DMS114 treated with DMSO at 0.1 percent for 48 hours (cell line): ENCODE data around the gene CDCA8.
A peak's percentile ranks its signal among the peaks of the same experiment; 100 is the strongest.

Source experiments
- DNase-seq: peaks from one replicate; lab custom pipeline; 2025; ENCODE audit not compliant: unreplicated experiment; lab: John Stamatoyannopoulos, UW

Gene CDCA8

DNA sequence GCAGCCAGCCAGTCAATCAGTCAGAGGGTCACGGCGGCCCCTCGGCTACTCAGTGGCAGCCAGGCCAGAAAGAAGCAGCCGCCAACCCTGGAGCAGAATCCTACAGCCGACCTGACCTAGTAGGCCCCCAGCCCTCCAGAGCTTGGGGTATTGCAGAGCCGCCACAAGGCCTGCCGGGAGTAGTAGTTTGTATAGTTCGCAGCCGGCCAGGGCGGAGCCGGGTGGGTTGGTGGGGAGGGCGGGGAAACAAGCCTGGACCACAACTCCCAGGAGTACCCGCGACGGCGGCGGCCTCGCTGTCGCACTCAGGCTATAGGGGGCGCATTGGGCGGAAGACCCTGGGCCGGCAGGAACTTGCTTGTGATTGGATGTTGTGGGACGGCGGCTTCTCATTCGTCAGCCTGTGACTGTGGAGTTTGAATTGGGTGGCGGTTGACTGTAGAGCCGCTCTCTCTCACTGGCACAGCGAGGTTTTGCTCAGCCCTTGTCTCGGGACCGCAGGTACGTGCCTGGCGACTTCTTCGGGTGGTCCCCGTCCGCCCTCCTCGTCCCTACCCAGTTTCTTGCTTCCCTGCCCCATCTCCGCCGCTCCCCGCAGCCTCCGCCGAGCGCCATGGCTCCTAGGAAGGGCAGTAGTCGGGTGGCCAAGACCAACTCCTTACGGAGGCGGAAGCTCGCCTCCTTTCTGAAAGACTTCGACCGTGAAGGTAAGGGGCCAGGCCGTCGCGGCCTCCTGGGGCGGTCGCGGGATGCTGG lies at the start of gene CDCA8:
TSS of gene CDCA8 (plus strand) at position 439 of the 756 bp plus-strand sequence. CDS start at position 614, 175 bp downstream.
- DNase-seq: peak; percentile 99

DNA sequence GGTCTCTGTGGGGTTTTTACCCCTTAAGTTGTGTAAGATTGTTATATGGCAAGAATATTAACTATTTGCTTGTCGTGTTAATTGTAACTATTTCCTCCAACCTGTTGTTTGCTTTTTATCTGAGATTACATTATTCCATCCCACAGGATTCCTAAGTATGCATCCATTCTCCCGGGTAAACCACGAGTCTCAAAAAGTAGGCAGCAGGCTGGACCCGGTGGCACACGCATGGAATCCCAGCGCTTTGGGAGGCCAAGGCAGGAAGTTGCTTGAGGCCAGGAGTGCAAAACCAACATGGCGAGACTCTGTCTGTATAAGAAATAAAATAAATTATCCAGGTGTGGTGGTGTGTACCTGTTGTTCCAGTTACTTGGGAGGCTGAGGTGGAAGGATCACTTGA lies 45.0 kb upstream of the CDCA8 start:
- no peak for DNase-seq

DNA sequence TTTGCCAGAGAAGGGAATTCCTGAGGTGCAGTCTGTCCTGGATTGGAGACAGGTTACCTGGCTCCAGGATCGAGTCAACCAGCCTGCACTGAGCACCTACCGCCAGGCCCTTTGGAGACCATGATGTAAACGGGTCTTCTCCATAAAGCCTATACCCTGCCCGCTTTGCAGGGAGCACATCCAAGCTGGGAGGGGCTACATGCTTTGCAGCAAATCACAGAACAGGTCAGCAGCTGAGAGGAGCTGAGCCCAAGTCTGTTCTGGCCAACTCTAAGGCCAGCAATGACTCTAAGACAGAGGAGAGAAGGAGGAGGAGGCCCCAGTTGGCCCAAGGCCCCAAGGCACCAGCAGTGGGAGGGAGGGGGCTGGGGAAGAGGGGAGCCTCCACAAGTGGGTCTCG lies 42.1 kb upstream of the CDCA8 start:
- no peak for DNase-seq

DNA sequence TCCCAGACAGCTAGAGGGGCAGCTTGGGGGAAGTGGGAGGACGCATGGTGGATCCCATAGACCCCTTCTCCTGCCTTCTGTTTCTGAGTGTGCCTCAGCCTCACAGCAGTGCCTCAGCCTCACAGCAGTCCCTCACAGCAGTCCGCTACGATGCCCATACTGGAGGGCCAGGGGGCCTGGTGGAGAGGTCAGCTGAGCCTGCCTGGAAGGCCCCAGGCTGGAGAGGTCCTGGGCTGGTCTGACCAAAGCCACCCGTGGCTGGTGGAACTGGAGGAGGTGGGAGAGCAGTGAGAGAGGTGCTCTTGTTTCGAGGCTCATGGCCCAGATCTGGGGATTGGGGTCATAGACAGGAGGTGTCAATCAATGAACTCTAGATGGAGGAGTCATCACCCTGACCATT lies 41.6 kb upstream of the CDCA8 start:
- no peak for DNase-seq

DNA sequence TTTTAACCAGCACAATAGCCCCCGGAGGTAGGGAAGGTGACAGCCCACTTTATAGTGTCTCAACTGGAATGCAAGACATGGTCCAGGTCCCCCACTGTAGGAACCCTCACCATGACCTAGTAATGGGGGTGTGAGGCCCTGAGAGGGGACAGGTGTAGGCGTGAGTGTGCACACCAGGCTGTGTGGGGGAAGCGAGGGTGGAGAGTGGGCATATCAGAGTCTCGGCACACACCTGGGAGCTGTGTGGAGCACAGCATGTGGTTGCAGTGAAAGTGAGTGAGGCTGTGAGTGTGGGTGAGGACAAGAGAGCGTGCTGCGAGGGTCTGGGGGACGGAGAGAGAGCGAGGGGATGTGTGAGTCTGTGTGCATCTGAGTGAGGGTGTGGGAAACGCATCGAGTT lies 40.5 kb upstream of the CDCA8 start:
- DNase-seq: no peak

DNA sequence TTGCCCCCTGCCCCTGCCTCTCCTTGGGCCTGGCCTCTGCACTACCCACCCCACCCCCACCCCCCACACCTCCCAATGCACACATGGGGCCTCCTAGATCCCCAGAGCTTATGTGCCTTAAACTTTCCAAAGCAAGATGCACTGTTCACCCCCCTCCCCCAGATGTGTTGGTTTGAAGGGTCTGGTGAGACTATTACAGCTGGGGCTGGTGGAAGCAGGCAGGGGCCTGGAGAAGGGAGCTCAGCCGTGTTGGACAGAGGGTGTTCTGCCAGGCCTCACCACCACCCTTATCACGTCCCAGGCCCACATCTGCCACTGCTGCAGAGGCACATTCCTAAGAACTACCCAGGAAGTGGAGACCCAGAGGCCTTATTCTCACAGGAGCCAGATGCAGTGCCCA lies 39.3 kb upstream of the CDCA8 start:
- no peak for DNase-seq

DNA sequence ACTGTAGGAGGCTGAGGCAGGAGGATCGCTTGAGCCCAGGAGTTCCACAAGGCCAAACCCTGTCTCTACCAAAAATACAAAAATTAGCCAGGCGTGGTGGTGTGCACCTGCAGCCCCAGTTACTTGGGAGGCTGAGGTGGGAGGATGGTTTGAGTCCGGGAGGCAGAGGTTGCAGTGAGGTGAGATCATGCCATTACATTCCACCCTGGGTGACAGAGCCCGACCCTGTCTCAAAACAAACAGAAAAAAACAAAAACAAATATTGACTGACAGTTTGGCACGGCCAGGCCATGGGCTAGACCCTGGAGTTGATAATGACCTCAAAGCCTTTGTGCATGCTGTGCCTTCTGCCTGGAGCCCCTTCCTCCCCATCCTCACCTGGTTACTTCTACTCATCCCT lies 38.4 kb upstream of the CDCA8 start:
- DNase-seq: no peak

DNA sequence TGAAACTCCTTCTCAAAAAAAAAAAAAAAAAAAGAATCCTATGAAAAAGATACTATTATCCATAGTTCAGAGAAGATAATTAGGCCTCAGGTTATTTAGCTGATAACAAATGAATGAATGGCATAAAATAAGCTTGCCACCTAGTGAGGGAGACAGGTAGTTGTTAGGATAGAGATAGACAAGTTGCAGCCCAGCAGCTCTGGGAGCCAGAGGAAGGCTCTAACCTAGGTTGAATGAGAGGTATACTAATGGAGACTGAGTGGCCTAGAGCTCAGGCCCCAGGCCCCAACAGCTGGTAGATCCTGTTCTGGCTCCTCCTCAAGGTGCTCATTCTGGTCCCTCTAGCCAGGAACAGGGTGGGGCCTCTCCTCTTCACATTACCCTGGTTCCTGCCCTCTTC lies 37.0 kb upstream of the CDCA8 start:
- DNase-seq: no peak

DNA sequence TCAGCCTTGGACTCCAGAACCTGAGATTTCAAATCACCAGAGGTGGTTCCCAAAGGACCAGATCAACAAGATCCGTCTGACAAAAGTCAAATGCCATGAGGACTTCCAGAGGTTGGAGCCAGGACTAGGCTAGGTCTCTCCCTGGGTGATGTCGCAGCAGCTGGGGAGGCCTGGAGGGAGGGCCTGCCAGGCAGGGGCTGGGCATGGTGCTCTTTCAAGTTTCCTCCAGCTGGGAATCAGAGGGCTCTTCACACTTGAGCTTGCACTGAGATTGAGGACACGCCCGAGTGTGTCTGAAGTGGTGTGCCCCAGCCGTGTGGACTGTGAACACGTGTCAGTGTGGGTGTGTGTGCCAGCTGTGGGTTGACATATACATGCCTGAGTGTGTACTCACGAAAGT lies 36.3 kb upstream of the CDCA8 start:
- DNase-seq: no peak

DNA sequence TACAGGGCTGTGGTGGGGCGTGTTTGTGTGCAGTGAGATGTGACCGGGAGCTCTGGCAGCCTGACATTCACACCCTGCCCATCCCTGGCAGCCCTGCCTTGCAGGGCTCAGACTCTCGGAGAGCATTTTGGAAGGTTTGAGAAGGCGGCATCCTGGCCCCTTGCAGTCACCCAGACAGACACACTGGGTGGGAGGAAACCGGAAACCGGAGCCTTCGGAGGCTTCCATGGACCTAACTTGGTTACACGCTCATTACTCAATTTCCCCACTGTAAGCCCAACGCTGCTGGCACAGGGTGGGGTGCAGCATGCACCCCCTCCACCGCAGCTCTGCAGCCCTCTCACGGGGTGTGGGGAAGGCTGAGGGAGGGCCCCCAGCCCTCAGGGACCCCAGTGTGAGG lies 35.4 kb upstream of the CDCA8 start:
- DNase-seq: no peak

DNA sequence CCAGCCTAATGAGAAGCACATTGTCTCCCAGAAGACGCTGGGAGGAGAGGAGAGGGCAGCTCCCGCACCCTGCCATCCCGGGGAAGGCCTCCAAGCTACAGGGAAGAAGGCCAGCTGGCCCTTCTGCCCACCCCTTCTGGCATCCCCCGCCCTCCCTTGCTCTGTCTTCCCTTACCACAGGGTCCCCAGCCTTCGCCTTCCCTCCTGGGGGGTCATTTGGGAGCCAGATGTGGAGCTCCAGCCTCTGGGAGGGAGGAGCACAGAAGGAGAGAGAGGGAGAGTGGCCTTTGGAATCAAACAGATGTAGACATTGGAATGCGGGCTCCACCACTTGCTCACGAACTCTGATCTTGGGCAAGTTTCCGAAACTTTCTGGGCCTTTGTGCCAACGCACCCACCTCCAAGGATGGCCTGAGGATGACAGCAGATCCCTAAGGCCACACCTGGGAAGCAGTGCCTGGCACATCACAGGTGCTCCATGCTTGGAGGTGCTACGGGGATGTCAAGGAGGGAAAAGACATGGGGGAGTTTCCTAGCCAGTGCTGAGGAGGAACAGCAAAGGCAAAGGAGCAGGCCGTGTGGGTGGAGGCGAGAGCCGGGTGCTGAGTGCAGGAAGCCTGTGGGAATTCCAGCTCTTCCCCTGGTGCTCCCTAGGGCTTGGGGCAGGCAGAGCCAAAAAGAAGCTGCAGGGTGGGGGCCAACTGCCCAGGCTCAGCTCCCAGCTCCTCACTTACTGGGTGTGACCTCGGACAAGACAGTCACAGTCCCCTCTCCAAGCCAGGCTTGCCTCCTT lies 34.5 kb upstream of the CDCA8 start:
- no peak for DNase-seq

DNA sequence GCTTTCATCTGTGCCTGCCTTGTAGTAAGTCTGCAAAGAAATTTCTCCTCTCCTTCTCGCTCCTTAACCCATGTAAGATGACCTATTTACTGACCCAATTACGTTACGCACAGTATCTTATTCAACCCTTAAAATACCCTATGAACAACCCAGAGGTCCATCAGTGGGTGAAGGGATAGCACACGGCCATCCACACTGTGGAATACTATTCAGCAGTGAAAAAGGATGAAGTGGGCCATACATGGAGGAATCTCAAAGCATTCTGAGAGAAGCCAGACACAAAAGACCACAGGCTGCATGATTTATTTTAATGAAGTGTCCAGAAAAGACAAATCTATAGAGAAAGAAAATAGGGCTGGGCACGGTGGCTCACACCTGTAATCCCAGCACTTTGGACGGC lies 33.8 kb upstream of the CDCA8 start:
- no peak for DNase-seq

DNA sequence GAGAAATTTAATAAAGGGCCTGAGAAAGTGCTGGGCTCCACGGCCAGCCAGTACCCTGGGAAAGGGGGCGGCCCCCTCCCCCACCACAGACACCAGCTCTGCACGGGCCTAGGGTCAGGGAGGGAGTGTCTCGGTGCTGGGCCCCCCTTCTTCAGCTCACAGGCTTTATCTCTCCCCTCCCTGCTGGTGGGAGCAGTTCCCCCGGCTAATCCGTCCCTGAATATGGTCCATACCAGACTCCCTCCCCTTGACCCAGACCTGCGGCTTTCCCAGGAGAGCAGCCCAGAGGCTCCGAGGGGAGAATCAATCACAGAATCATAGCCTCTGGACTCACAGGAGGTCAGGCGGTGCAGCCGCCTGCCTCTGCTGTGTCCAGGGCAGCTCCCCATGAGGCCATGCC lies 31.7 kb upstream of the CDCA8 start:
- no peak for DNase-seq

DNA sequence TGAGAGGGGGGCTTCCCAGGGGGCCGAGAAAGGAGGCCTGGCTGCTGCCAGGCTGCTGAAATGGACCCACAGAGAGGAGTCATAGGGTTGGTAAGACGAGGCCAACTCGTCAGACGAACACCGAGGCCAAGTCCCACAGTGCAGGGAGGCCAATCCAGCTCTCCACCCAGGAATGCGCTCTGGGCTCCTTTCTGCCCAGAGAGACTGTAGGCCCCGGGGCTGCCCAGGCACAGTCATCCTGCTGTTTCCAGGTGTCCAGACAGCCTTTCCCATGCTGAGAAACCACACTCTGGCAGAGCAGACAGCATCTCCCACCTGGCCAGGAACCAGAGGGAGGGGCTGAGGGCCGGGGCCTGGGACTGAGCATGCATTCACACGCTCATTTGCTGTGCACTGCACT lies 30.9 kb upstream of the CDCA8 start:
- no peak for DNase-seq

DNA sequence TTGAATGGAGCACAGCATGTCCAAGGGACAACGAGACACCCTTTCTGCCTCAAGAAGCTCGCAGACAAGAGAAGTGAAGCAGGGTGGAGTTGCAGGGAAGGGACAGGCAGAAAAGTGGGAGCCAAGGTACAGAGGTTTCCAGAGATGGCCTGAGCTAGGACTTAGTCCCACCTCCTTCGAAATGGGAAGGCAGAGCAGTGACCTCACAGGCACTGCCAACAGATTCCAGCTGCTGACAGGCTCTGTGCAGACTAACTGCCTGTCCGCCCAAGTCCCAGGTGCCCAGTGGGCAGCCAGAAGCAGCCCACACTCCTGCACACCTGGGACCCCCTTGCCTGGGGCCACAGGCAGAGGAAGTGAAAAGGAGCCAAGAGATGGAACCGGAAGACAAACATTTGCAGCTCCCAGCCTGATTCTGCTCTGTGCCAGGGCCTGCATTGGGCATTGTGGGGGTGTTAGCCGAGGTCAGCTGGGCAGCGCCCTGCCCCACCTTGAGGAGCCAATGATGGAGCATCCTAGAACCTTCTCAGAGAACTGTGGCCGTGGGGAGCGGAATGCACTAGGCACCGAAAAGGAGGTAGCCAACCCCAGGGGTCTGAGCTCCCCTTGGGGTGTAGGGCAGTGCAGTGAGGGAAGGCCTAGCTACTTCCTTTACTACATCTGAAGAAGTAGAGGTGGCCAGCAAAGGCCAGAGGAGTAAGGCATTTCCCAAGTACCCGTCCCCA lies 30.1 kb upstream of the CDCA8 start:
- no peak for DNase-seq

DNA sequence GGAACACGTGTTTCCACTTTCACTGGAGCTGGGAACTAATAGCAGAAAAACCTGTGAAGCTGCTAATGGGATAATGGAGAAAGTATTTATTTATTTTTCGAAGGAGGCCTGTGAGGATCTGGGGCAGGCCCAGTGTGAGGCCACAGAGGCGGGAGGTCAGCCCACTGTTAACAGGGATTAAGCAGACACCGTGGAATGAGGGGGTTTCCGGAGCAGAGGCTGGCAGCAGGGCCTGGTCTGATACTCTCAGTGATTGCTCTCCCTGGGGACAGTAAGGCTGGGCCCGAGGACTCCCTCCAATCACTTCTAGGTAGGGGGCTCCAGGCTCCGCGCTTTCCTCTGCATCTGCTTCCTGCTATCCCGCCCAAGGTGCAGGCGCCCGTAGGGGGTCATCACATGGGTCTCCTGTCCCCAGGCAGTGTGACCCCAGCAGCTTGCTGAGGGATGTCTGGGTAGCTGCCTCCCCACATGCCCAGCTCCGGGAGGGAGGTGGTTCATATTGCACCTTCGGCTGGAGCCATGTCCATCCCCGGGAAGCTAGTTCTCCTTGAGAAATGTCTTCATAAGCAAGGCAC lies 28.8 kb upstream of the CDCA8 start:
- DNase-seq: no peak

DNA sequence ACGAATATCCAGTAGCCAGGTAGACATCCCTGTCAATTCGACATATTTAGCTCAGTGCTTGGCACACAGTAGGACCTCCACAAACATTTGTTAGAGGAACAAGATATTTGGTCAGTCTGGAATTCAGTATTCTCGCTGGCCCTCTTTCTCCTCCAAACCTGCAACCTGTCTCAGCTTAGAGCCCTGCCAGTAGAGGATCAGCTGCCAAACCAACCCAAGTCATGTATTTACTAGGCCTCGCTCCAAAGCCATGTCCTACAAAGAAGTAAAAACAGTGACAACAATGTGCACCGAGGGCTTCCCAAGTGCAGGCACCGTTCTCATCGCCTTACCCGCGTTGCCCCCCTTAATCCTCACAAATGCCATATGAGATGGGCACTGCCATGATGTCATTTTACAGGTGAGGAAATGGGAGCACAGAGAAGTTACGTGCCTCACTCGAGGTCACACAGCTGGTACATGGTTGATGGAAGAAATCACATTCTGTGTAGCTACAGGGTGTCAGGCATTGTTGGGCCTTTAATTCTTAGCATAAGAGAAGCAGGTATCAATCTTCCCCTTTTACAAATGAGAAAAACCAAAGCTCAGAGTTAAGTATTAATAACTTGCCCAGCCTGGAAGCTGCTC lies 26.0 kb upstream of the CDCA8 start:
- DNase-seq: no peak

DNA sequence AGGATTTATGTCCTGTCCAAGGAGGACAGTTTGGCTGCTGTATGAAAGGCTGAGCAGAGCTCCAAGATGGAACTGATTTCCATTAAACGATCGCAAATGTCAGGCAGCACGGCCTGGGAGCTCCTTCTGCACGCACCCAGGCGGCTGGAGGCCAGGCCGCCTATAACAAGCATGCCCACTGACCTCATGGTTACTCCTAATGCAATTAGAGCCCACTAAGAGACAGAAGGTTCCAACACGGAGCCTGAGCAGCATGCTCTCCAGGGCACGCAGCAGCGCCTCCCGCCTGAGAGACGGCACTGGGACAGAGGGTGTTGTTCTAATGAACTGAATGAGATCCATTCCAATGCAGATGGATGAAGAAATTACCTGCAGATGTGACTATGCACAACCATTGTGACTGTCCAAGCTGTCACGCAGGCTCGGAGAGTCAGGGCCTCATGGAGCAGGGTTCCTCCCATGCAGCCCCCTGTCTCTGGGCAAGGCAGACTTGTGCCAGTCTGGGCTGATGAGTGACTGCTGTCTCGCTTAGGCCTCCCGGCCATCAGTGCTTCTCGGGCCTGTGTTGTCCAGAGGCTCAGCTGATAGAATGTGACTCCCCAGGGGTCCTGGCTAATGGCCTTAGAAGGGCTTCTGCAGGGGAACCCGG lies 25.2 kb upstream of the CDCA8 start:
- no peak for DNase-seq

DNA sequence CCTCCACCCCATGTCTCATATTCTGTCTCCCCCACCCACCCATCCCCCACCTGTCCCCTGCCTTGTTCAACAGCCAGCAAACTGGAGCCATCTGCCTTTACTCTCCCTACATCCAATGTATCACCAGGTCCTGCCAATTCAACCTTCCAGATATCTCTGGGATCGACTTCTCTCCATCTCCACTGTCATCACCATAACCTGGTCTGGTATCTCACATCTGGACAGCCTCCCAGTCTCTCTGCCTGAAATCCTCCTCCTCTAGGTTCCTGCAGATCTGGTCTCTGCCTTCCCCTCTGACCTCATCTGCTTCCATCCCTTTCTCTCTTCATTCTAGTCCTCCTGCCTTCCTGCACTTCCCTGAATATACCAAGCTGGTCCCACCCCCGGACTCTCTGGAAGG lies 22.2 kb upstream of the CDCA8 start:
- no peak for DNase-seq

DNA sequence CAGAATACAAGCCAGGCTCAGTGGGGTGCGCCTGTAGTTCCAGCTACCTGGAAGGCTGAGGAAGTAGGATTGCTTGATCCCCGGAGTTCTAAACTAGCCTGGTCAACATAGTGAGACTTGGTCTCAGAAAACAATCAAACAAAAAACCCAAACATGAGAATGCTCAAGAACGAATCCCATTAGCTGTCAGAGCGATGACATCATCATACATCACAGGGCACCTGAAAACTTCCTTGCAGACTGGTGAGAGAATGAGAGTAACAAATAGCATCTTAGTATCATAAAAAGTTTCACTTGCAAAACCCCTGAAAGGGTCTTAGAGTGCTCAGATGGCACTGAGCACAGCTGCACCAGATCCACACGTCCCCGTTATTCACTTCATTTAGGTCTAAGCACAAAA lies 21.1 kb upstream of the CDCA8 start:
- no peak for DNase-seq
